ENCODE data around the gene TXN2.
A peak's percentile ranks its signal among the peaks of the same experiment; 100 is the strongest.

The TXN2 gene

DNA sequence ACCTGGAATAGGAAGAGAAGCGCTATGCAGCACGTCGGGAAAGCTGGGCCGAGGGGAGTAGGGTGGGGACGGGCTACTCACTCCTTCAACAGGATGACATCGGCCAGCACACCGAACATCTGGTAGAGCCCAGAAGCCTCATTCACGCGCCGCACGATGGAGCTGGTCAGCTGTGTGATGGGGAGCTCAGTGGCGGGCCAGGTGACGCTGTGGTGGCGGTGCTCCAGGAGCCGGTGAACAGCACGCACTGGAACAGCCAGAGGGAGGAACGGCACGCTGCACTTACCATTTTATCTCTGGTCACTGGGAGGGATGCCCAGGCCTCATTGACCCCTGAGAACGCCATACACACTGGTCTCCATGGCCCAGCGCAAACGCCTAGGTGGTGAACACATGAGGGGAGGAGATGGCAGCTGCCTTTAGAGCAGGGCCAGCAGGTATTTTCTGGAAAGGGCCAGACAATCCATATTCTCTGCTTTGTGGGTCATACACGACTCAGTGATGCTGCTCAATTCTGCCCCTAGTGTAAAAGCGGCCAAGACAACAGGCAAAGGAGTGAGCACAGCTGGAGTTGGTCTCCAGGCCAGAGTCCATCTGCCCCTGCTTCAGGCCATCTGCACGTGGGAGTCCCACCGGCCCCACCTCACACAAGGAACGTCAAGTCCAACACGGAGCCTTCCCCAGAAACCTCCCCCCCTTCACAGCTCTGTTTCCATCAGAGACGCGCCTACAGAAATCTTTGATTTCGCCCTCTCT is 16.6 kb upstream of the TXN2 start:
- no peak overlapping the region for H2BK15ac ChIP-seq (ENCODE audit: low read depth, poor library complexity, severe bottlenecking)
- H3K79me1 ChIP-seq (replicated peaks; ENCODE audit: low read length, poor library complexity, severe bottlenecking) = no peaks in the 10 kb centered on the region
- no peak overlapping the region for H2BK12ac ChIP-seq (ENCODE audit: low read length in 2 of 2)
- no peak overlapping the region for H4K91ac ChIP-seq (ENCODE audit: low read length)
- H3K9ac ChIP-seq (ENCODE audit: low read length) = no peak overlapping the region
- no peak overlapping the region for H3K18ac ChIP-seq (ENCODE audit: low read depth in 1 of 2, low read length in 2 of 2)
- H3K27me3 ChIP-seq (ENCODE audit: control insufficient read depth in 1 of 2, insufficient read depth in 1 of 2, low read length in 2 of 2) = no peaks in the 10 kb centered on the region
- peak overlapping the region; percentile 35 for H4K8ac ChIP-seq (ENCODE audit: low read length)
- no peak overlapping the region for H2AFZ ChIP-seq (ENCODE audit: low read depth, low read length)
- H3K23ac ChIP-seq (ENCODE audit: low read length in 2 of 2) = no peak overlapping the region
- H2AK5ac ChIP-seq (ENCODE audit: low read length, severe bottlenecking) = no peak overlapping the region
- H3K9me3 ChIP-seq (ENCODE audit: control insufficient read depth, low read length) = no peaks in the 10 kb centered on the region
- WGBS = 94% methylated on average over 30 of the region's 30 CpGs
- no peak overlapping the region for H3K4ac ChIP-seq (ENCODE audit: low read depth in 1 of 2, low read length in 2 of 2)
- no peak overlapping the region for H2BK120ac ChIP-seq (ENCODE audit: low read depth, low read length)
- H3K27ac ChIP-seq (ENCODE audit: low read length, poor library complexity, severe bottlenecking) = no peak overlapping the region
- H3K4me2 ChIP-seq (ENCODE audit: low read length, poor library complexity, severe bottlenecking) = no peak overlapping the region
- no peak for DNase-seq
- H3K4me1 ChIP-seq (ENCODE audit: control insufficient read depth, insufficient read depth, low read depth, low read length) = no peaks in the 10 kb centered on the region
- H3K14ac ChIP-seq (ENCODE audit: low read length in 2 of 2) = no peak overlapping the region
- H2BK5ac ChIP-seq (ENCODE audit: low read depth, low read length, poor library complexity, severe bottlenecking) = no peak overlapping the region
- H3K36me3 ChIP-seq (ENCODE audit: control insufficient read depth in 1 of 2, insufficient read depth in 2 of 2, low read depth in 1 of 2, low read length in 2 of 2) = peaks cover 28 to 38% of the 10 kb centered on the region in 2 experiments
- no peak overlapping the region for H3K4me3 ChIP-seq (ENCODE audit: insufficient read depth in 1 of 2, low read depth in 1 of 2, low read length in 2 of 2)

DNA sequence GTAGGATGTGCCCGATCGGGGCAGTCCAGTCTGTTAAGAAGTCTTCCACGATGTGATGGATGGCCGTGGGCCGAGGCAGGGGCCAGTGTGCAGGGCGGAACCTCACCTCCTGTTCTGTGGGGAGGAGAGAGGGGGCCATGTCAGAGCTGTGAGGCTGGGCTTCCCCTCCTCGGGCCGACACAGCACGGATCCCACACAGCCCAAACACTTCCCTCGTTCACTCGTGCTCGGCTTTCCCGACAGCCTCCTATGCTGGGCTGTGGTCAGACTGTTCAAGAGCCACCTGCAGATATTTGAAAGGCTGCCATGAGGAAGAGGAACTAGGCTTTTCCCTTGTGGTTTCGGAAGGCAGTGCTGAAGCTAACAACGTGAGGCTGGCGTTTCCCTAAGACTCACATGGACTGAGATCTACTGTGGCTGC is 12.3 kb upstream of the TXN2 start:
- Histone ChIP-seq H3K27me3 (ENCODE audit: control insufficient read depth in 1 of 2, insufficient read depth in 1 of 2, low read length in 2 of 2) (no peaks in the 10 kb centered on the region), H3K27ac (ENCODE audit: low read length, poor library complexity, severe bottlenecking) (no peak overlapping the region)
- 96% methylated on average over 16 of the region's 16 CpGs for WGBS

DNA sequence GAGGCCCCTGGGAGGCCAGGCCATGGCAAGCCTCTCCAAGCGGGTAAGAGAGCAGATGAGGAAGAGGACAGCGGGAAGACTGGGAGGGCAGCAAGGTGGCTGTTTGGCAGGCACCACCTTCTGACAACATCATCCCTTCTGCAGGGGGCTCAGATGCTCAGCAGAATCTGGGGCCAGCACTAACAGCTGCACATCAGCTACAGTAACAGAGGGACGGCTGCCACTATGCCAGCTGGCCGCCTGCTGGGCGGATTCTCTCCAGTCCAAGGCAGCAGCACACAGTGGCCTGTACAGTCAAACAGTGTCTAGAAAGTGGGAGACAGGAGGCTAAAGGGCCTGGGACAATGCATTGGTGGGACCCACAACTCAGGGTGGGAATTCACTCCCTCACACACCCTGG is 10.7 kb upstream of the TXN2 start:
- Histone ChIP-seq H3K27ac (ENCODE audit: low read length, poor library complexity, severe bottlenecking) (no peak overlapping the region), H3K18ac (ENCODE audit: low read depth in 1 of 2, low read length in 2 of 2) (no peak overlapping the region), H3K14ac (ENCODE audit: low read length in 2 of 2) (no peak overlapping the region), H4K91ac (ENCODE audit: low read length) (peak overlapping the region; percentile 4), H2AFZ (ENCODE audit: low read depth, low read length) (peak overlapping the region; percentile 3), H2BK15ac (ENCODE audit: low read depth, poor library complexity, severe bottlenecking) (no peak overlapping the region), H3K4me3 (ENCODE audit: insufficient read depth in 1 of 2, low read depth in 1 of 2, low read length in 2 of 2) (no peak overlapping the region), H2AK5ac (ENCODE audit: low read length, severe bottlenecking) (no peak overlapping the region), H2BK5ac (ENCODE audit: low read depth, low read length, poor library complexity, severe bottlenecking) (no peak overlapping the region), H3K23ac (ENCODE audit: low read length in 2 of 2) (no peak overlapping the region), H4K8ac (ENCODE audit: low read length) (peak overlapping the region; percentile 16), H3K36me3 (ENCODE audit: control insufficient read depth in 1 of 2, insufficient read depth in 2 of 2, low read depth in 1 of 2, low read length in 2 of 2) (peaks cover 33 to 54% of the 10 kb centered on the region in 2 experiments), H3K4me1 (ENCODE audit: control insufficient read depth, insufficient read depth, low read depth, low read length) (no peaks in the 10 kb centered on the region), H3K4ac (ENCODE audit: low read depth in 1 of 2, low read length in 2 of 2) (peak overlapping the region in 1 of 2 experiments; percentile 6), H3K79me1 (replicated peaks; ENCODE audit: low read length, poor library complexity, severe bottlenecking) (no peaks in the 10 kb centered on the region), H3K4me2 (ENCODE audit: low read length, poor library complexity, severe bottlenecking) (no peak overlapping the region), H2BK12ac (ENCODE audit: low read length in 2 of 2) (peak overlapping the region in 1 of 2 experiments; percentile 18), H3K27me3 (ENCODE audit: control insufficient read depth in 1 of 2, insufficient read depth in 1 of 2, low read length in 2 of 2) (no peaks in the 10 kb centered on the region), H3K9ac (ENCODE audit: low read length) (no peak overlapping the region), H2BK120ac (ENCODE audit: low read depth, low read length) (no peak overlapping the region), H3K9me3 (ENCODE audit: control insufficient read depth, low read length) (peaks cover 2% of the 10 kb centered on the region)
- no peak for DNase-seq
- WGBS = 81% methylated on average over 5 of the region's 5 CpGs

More for the DNA sequence above, 12.3 kb upstream of the TXN2 start:
- Histone ChIP-seq H2AFZ (ENCODE audit: low read depth, low read length) (no peak overlapping the region), H2BK12ac (ENCODE audit: low read length in 2 of 2) (no peak overlapping the region), H3K36me3 (ENCODE audit: control insufficient read depth in 1 of 2, insufficient read depth in 2 of 2, low read depth in 1 of 2, low read length in 2 of 2) (peaks cover 45 to 60% of the 10 kb centered on the region in 2 experiments), H3K79me1 (replicated peaks; ENCODE audit: low read length, poor library complexity, severe bottlenecking) (no peaks in the 10 kb centered on the region), H3K14ac (ENCODE audit: low read length in 2 of 2) (no peak overlapping the region), H2BK5ac (ENCODE audit: low read depth, low read length, poor library complexity, severe bottlenecking) (no peak overlapping the region), H2AK5ac (ENCODE audit: low read length, severe bottlenecking) (no peak overlapping the region), H3K9ac (ENCODE audit: low read length) (no peak overlapping the region), H2BK15ac (ENCODE audit: low read depth, poor library complexity, severe bottlenecking) (no peak overlapping the region), H3K4ac (ENCODE audit: low read depth in 1 of 2, low read length in 2 of 2) (no peak overlapping the region), H3K4me1 (ENCODE audit: control insufficient read depth, insufficient read depth, low read depth, low read length) (no peaks in the 10 kb centered on the region), H3K18ac (ENCODE audit: low read depth in 1 of 2, low read length in 2 of 2) (no peak overlapping the region), H3K9me3 (ENCODE audit: control insufficient read depth, low read length) (no peaks in the 10 kb centered on the region), H4K91ac (ENCODE audit: low read length) (no peak overlapping the region), H2BK120ac (ENCODE audit: low read depth, low read length) (no peak overlapping the region), H3K23ac (ENCODE audit: low read length in 2 of 2) (no peak overlapping the region), H3K4me3 (ENCODE audit: insufficient read depth in 1 of 2, low read depth in 1 of 2, low read length in 2 of 2) (no peak overlapping the region), H4K8ac (ENCODE audit: low read length) (no peak overlapping the region), H3K4me2 (ENCODE audit: low read length, poor library complexity, severe bottlenecking) (no peak overlapping the region)
- no peak for DNase-seq

DNA sequence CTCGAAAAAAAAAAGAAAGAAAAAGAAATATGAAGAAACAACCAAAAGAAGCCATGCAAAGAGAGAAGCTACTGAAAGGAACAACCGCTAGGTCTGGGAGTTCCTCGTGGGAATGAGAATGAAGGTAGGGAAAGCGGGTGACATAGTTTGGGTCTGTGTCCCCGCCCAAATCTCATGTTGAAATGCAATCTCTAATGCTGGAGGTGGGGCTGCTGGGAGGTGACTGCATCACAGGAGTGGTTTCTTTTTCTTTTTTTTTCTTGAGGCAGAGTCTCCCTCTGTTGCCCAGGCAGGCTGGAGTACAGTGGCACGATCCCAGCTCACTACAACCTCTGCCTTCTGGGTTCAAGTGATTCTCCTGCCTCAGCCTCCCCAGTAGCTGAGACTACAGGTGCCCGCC is 9.7 kb upstream of the TXN2 start:
- H3K9ac ChIP-seq (ENCODE audit: low read length) = no peak overlapping the region
- no peak overlapping the region for H2BK5ac ChIP-seq (ENCODE audit: low read depth, low read length, poor library complexity, severe bottlenecking)
- no peak overlapping the region for H2BK15ac ChIP-seq (ENCODE audit: low read depth, poor library complexity, severe bottlenecking)
- H3K36me3 ChIP-seq (ENCODE audit: control insufficient read depth in 1 of 2, insufficient read depth in 2 of 2, low read depth in 1 of 2, low read length in 2 of 2) = peaks cover 27 to 54% of the 10 kb centered on the region in 2 experiments
- no peak overlapping the region for H3K4me3 ChIP-seq (ENCODE audit: insufficient read depth in 1 of 2, low read depth in 1 of 2, low read length in 2 of 2)
- H2AK5ac ChIP-seq (ENCODE audit: low read length, severe bottlenecking) = no peak overlapping the region
- DNase-seq = no peak
- H3K23ac ChIP-seq (ENCODE audit: low read length in 2 of 2) = no peak overlapping the region
- no peaks in the 10 kb centered on the region for H3K4me1 ChIP-seq (ENCODE audit: control insufficient read depth, insufficient read depth, low read depth, low read length)
- H2BK12ac ChIP-seq (ENCODE audit: low read length in 2 of 2) = no peak overlapping the region
- H3K27me3 ChIP-seq (ENCODE audit: control insufficient read depth in 1 of 2, insufficient read depth in 1 of 2, low read length in 2 of 2) = no peaks in the 10 kb centered on the region
- H4K8ac ChIP-seq (ENCODE audit: low read length) = no peak overlapping the region
- H2BK120ac ChIP-seq (ENCODE audit: low read depth, low read length) = no peak overlapping the region
- H3K18ac ChIP-seq (ENCODE audit: low read depth in 1 of 2, low read length in 2 of 2) = no peak overlapping the region
- no peak overlapping the region for H3K4ac ChIP-seq (ENCODE audit: low read depth in 1 of 2, low read length in 2 of 2)
- no peak overlapping the region for H2AFZ ChIP-seq (ENCODE audit: low read depth, low read length)
- H4K91ac ChIP-seq (ENCODE audit: low read length) = no peak overlapping the region
- no peaks in the 10 kb centered on the region for H3K79me1 ChIP-seq (replicated peaks; ENCODE audit: low read length, poor library complexity, severe bottlenecking)
- no peak overlapping the region for H3K4me2 ChIP-seq (ENCODE audit: low read length, poor library complexity, severe bottlenecking)
- H3K9me3 ChIP-seq (ENCODE audit: control insufficient read depth, low read length) = peaks cover 8% of the 10 kb centered on the region
- H3K27ac ChIP-seq (ENCODE audit: low read length, poor library complexity, severe bottlenecking) = no peak overlapping the region
- H3K14ac ChIP-seq (ENCODE audit: low read length in 2 of 2) = no peak overlapping the region
- WGBS = 94% methylated on average over 7 of the region's 7 CpGs
